GM12878 (cell line): ENCODE results near the gene DYSF. TPM values are rescaled to one million over a fixed set of nuclear protein-coding genes. Genes with fewer than 3 reads are reported as not detected.

Experiments
- ATAC-seq: fragments of 200-7000 bp; cut with Tn5 transposase; 3 replicates; pipeline ENCODE4 v1.9.1; 2020; ENCODE audit warnings: mild to moderate bottlenecking, moderate library complexity
- BruUV-seq: library from RNA; stranded (reverse); fragments of 400-500 nt; replicated peaks from 2 replicates; lab custom pipeline; 2021; lab: Mats Ljungman, UMichigan
- CTCF ChIA-PET: fragments of 300-600 bp; sonication (Branson Sonifier 250); formaldehyde crosslinking; extraction: SDS; loops from one replicate; lab custom pipeline; 2021; ENCODE audit warnings: inconsistent platforms; lab: Yijun Ruan, JAX
- POLR2A ChIA-PET: fragments of 350-600 bp; formaldehyde crosslinking; extraction: SDS; loops from one replicate; lab custom pipeline; 2021; ENCODE audit warnings: inconsistent platforms; lab: Charles Lee
- RAD21 ChIA-PET: fragments of 300-600 bp; sonication (Branson Sonifier 250); formaldehyde crosslinking; loops from one replicate; lab custom pipeline; 2023; ENCODE audit warnings: antibody characterized with exemption; ENCODE audit not compliant: unreplicated experiment; lab: Charles Lee
- SMC1A ChIA-PET: fragments of 300-600 bp; sonication (Branson Sonifier 250); formaldehyde crosslinking; loops from one replicate; lab custom pipeline; 2023; ENCODE audit not compliant: unreplicated experiment, uncharacterized antibody; lab: Charles Lee
- DNase-seq: peaks from one replicate; pipeline ENCODE4 v3.0.0-alpha.2; 2011; ENCODE audit warnings: low read depth, low spot score
- FAIRE-seq: peaks from 3 replicates; lab custom pipeline; 2011; peaks lifted over from hg19 to GRCh38; lab: Jason Lieb, UNC
- H2AFZ ChIP-seq: 2 replicates; pipeline ENCODE4 v1.6.0; 2011; ENCODE audit warnings: low read depth, low read length, control low read depth; ENCODE audit not compliant: control insufficient read depth
- H3K27ac ChIP-seq: 2 replicates; pipeline ENCODE4 v1.5.1; 2011; ENCODE audit warnings: control low read depth; ENCODE audit not compliant: control insufficient read depth, insufficient read depth
- H3K27me3 ChIP-seq, 2 experiments: replicated peaks in 1 of 2; 2 replicates each; pipeline versions ENCODE4 v1.6.0 to v1.6.1; 2011; ENCODE audit warnings: low read length in 1 of 2; ENCODE audit not compliant: control insufficient read depth in 2 of 2, insufficient read depth in 2 of 2
- H3K36me3 ChIP-seq, 2 experiments: 2 replicates each; pipeline ENCODE4 v1.5.1; 2011; ENCODE audit warnings: low read length in 1 of 2; ENCODE audit not compliant: control insufficient read depth in 2 of 2, insufficient read depth in 2 of 2
- H3K4me1 ChIP-seq: 2 replicates; pipeline ENCODE4 v1.6.1; 2011; ENCODE audit warnings: mild to moderate bottlenecking, low read length, moderate library complexity, mixed read lengths; ENCODE audit not compliant: control insufficient read depth, insufficient read depth
- H3K4me2 ChIP-seq: 2 replicates; pipeline ENCODE4 v1.6.0; 2011; ENCODE audit warnings: control low read depth; ENCODE audit not compliant: control insufficient read depth, insufficient read depth
- H3K4me3 ChIP-seq: fragments of 200-600 bp; sonication (generic); 2 replicates; pipeline ENCODE4 v1.5.1; 2016
- H3K79me2 ChIP-seq: 2 replicates; pipeline ENCODE4 v1.6.0; 2011; ENCODE audit warnings: low read length; ENCODE audit not compliant: control insufficient read depth, insufficient read depth
- H3K9ac ChIP-seq: 2 replicates; pipeline ENCODE4 v1.8.0; 2011; ENCODE audit warnings: low read length, control low read depth, mixed read lengths; ENCODE audit not compliant: control insufficient read depth, insufficient read depth
- H3K9me3 ChIP-seq: replicated peaks from 3 replicates; pipeline ENCODE4 v1.5.1; 2011; ENCODE audit warnings: mild to moderate bottlenecking, low read length; ENCODE audit not compliant: control insufficient read depth, insufficient read depth
- H4K20me1 ChIP-seq: 2 replicates; pipeline ENCODE4 v1.6.0; 2011; ENCODE audit not compliant: control insufficient read depth, insufficient read depth
- ASH2L ChIP-seq: fragments of 300-600, 200-600 bp; sonication (generic); IDR thresholded peaks from 2 replicates; pipeline ENCODE4 v1.6.1; 2017; ENCODE audit warnings: low read depth, mild to moderate bottlenecking, borderline replicate concordance
- BACH1 ChIP-seq: fragments of 450-650 bp; IDR thresholded peaks from 2 replicates; pipeline ENCODE4 v1.6.1; 2017; ENCODE audit warnings: mild to moderate bottlenecking, borderline replicate concordance
- CEBPB ChIP-seq, 2 experiments: fragments of 150-350 bp in 1 of 2; IDR thresholded peaks; 2 replicates each; pipeline ENCODE4 v1.6.1; 2012 to 2014; ENCODE audit warnings: low read depth in 2 of 2, low read length in 2 of 2, borderline replicate concordance in 1 of 2, inconsistent platforms in 1 of 2
- CREM ChIP-seq: IDR thresholded peaks from 2 replicates; pipeline ENCODE4 v1.6.1; 2014; ENCODE audit warnings: antibody characterized with exemption, low read depth
- DPF2 ChIP-seq: fragments of 450-650 bp; IDR thresholded peaks from 2 replicates; pipeline ENCODE4 v1.6.1; 2017; ENCODE audit warnings: mild to moderate bottlenecking
- MEF2B ChIP-seq: fragments of 450-650 bp; IDR thresholded peaks from 2 replicates; pipeline ENCODE4 v1.6.1; 2018; ENCODE audit warnings: mild to moderate bottlenecking, moderate library complexity; ENCODE audit not compliant: partially characterized antibody, poor library complexity, severe bottlenecking
- NRF1 ChIP-seq: conservative IDR thresholded peaks from 2 replicates; pipeline ENCODE4 v1.6.1; 2011; ENCODE audit warnings: mild to moderate bottlenecking, low read depth, low read length, improper control_type of control experiment
- RBBP5 ChIP-seq: fragments of 200-600 bp; sonication (generic); conservative IDR thresholded peaks from 2 replicates; pipeline ENCODE4 v1.6.1; 2016
- RFX5 ChIP-seq: IDR thresholded peaks from 2 replicates; pipeline ENCODE4 v1.6.1; 2011; ENCODE audit warnings: low read depth, low read length, improper control_type of control experiment
- SMARCA5 ChIP-seq: fragments of 450-650 bp; IDR thresholded peaks from 2 replicates; pipeline ENCODE4 v1.6.1; 2017; ENCODE audit warnings: mild to moderate bottlenecking
- SP1 ChIP-seq: IDR thresholded peaks from one replicate; pipeline ENCODE4 v1.6.1; 2011; ENCODE audit warnings: low read depth, low read length
- SREBF1 ChIP-seq: IDR thresholded peaks from 2 replicates; pipeline ENCODE4 v1.6.1; 2012; ENCODE audit warnings: mild to moderate bottlenecking, low read length
- SREBF2 ChIP-seq: IDR thresholded peaks from 2 replicates; pipeline ENCODE4 v1.6.1; 2012; ENCODE audit warnings: mild to moderate bottlenecking, low read length
- SUPT20H ChIP-seq: IDR thresholded peaks from 2 replicates; pipeline ENCODE4 v1.6.1; 2011; ENCODE audit warnings: low read depth, mild to moderate bottlenecking, low read length, moderate library complexity, borderline replicate concordance; ENCODE audit not compliant: control insufficient read depth
- TCF7 ChIP-seq: IDR thresholded peaks from 2 replicates; pipeline ENCODE4 v1.6.1; 2014; ENCODE audit warnings: antibody characterized with exemption, borderline replicate concordance
- WRNIP1 ChIP-seq: IDR thresholded peaks from 2 replicates; pipeline ENCODE4 v1.6.1; 2011; ENCODE audit warnings: low read depth, low read length, improper control_type of control experiment, borderline replicate concordance
- WGBS: methylation state at CpG from one replicate; pipeline ENCODE4 v1.1.6; 2016; ENCODE audit warnings: low lambda C conversion rate; ENCODE audit not compliant: insufficient replicate concordance, insufficient coverage; ENCODE audit errors: missing lambda C conversion rate; 5-methylcytosine and 5-hydroxymethylcytosine counted together
- in situ Hi-C: fragments of 300-500 bp; cut with MboI; formaldehyde crosslinking; loops from 9 replicates; pipeline ENCODE4 v1.14.3; 2018; ENCODE audit warnings: mixed read lengths
- intact Hi-C: fragments of 100-400 bp; cut with micrococcal nuclease; formaldehyde crosslinking; loops from one replicate; pipeline ENCODE4 v1.14.2; 2022; ENCODE audit not compliant: unreplicated experiment
- polyA plus RNA-seq, 11 experiments: library from polyadenylated mRNA; depleted of rRNA in 4 of 11; unstranded in 6 of 11; stranded (reverse) in 5 of 11; fragments of >200 nt; fragmentation: Nextera tagmentation in 4 of 11; fragmentation: Illumina TruSeq in 1 of 11; extraction: Ambion mirVana in 4 of 11; extraction: Trizol in 1 of 11; gene quantifications; 1 replicate in 1 of 11; 2 replicates in 10 of 11; pipeline versions ENCODE4 v1.2.1 to v1.2.3, GENCODE V29; 2011 to 2016; ENCODE audit warnings: inconsistent platforms in 2 of 11, missing spikeins in 2 of 11, low read depth in 1 of 11
- total RNA-seq, 4 experiments: library from RNA; depleted of rRNA in 3 of 4; stranded (reverse); fragments of >200 nt in 3 of 4; fragmentation: Illumina TruSeq in 1 of 4; extraction: Trizol in 1 of 4; gene quantifications; 2 replicates each; pipeline versions ENCODE4 v1.2.1 to v1.2.3, GENCODE V29; 2013 to 2021
- TF ChIP-seq, protein P1 (sequence below): IDR thresholded peaks from 2 replicates; pipeline ENCODE4 v1.6.1; 2012; ENCODE audit warnings: low read length, inconsistent platforms
- TF ChIP-seq, protein P2 (sequence below): IDR thresholded peaks from 2 replicates; pipeline ENCODE4 v1.6.1; 2011; ENCODE audit warnings: low read depth, mild to moderate bottlenecking, low read length, moderate library complexity, borderline replicate concordance; ENCODE audit errors: extremely low read depth

Gene DYSF
- total and polyA plus RNA-seq, 10 of the 15 experiments (the other 5 are each of a cell fraction or from before 2014, with no cell fraction given): under 0.01 to 0.15 (median 0.03) TPM; not detected in 7

DNA sequence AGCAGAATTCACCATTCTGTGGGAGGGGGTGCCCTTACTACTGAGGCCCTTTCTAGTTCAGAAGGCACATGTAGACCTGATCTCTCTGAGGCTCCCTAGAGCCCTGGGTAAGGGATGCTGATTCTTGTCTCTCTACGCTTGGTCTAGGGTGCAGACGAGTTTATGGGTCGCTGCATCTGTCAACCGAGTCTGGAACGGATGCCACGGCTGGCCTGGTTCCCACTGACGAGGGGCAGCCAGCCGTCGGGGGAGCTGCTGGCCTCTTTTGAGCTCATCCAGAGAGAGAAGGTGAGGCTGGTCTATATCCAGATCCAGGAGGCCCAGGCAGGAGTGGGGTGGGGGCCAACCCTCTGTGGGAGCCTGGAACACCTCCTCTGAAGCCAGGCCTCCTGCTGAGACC, 147.2 kb downstream of the DYSF start (continued):
- TF ChIP-seq, protein P1, sequence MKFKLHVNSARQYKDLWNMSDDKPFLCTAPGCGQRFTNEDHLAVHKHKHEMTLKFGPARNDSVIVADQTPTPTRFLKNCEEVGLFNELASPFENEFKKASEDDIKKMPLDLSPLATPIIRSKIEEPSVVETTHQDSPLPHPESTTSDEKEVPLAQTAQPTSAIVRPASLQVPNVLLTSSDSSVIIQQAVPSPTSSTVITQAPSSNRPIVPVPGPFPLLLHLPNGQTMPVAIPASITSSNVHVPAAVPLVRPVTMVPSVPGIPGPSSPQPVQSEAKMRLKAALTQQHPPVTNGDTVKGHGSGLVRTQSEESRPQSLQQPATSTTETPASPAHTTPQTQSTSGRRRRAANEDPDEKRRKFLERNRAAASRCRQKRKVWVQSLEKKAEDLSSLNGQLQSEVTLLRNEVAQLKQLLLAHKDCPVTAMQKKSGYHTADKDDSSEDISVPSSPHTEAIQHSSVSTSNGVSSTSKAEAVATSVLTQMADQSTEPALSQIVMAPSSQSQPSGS: no peak
- no peak for TF ChIP-seq SMARCA5
- TF ChIP-seq WRNIP1: no peak

DNA sequence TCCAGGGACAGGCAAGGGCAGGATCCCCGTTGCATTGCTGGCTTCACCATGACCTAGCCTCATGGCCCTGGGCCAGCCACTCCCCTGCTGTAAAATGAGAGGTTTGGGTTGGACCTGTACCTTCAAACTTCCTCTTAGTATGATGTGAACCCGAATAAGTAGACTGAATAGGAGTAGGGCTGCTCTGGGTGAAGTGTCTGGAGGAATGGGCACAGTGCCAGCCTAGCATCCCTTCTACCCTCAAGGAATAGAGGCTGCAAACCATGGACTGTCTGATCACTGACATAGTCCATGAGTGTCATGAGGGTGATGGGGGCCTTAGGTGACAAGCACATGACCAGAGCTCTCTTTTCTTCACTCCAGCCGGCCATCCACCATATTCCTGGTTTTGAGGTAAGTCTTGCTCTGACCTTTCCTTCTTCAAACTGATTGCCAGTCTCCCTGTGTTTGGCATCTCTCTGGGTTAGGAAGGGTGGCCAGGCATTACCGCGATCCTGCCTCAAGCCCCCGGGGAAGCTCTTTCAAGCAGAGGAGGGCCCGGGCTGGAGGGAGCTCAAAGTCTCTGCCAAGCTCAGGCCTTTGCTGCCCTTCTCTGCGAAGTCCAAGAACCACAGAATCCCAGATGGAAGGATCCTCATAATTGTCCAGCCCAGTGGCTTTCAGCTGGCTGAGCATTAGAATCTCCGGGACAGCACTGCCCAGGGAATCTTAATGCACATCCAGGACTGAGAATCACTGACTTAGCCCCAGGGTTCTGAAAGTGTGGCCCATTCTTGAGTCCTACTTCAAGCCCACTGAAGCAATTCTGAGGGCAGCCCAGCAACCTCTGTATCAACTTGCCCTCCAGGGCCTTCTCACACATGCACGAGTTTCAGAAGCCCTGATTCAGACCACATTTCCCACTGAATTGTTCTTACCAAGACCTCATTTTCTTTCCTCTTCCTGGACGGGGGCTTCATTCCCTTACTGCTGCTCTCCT, 148.1 kb downstream of the DYSF start:
- no peak overlapping the region for H3K9ac ChIP-seq
- H3K4me2 ChIP-seq: no peak overlapping the region
- no peaks in the 10 kb centered on the region for H3K9me3 ChIP-seq
- H3K27me3 ChIP-seq: peaks cover 0 to 2% of the 10 kb centered on the region in 2 experiments; a peak in 2 of 4 replicates
- BruUV-seq: no TSS peak
- ChIA-PET SMC1A (no interaction called here), POLR2A (no interaction called here), CTCF (interaction anchor here (1.1 kb wide), 1 partner anchor 298 kb away, joined by 3 read pairs; no protein-coding TSS in a partner anchor), RAD21 (no interaction called here)
- no peaks in the 10 kb centered on the region; the same call in 1 of the 2 replicates for H4K20me1 ChIP-seq
- H3K36me3 ChIP-seq: no peaks in the 10 kb centered on the region
- H3K4me3 ChIP-seq: no peak overlapping the region
- 20% methylated on average over 11 of the region's 11 CpGs for WGBS
- in situ Hi-C loops (no loop called here), intact Hi-C loops (no loop called here)
- H3K4me1 ChIP-seq: peaks cover 4% of the 10 kb centered on the region
- H2AFZ ChIP-seq: no peak overlapping the region
- H3K27ac ChIP-seq: no peak overlapping the region
- DNase-seq (no peak), ATAC-seq (no peak), FAIRE-seq (no peak)
- H3K79me2 ChIP-seq: no peaks in the 10 kb centered on the region
- TF ChIP-seq NRF1: no peak
- TF ChIP-seq MEF2B: no peak
- TF ChIP-seq, protein P2, sequence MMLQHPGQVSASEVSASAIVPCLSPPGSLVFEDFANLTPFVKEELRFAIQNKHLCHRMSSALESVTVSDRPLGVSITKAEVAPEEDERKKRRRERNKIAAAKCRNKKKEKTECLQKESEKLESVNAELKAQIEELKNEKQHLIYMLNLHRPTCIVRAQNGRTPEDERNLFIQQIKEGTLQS: no peak
- no peak for TF ChIP-seq TCF7
- no peak for TF ChIP-seq ASH2L
- no peak for TF ChIP-seq CEBPB (IDR thresholded peaks at IDR 0.05; ENCODE audit: borderline replicate concordance in 1 of 2, low read depth in 2 of 2, low read length in 2 of 2)
- no peak for TF ChIP-seq BACH1
- no peak for TF ChIP-seq SREBF2
- TF ChIP-seq CREM: no peak
- TF ChIP-seq RBBP5: no peak
- no peak for TF ChIP-seq DPF2
- no peak for TF ChIP-seq SREBF1
- TF ChIP-seq RFX5: no peak
- no peak for TF ChIP-seq SUPT20H
- TF ChIP-seq SP1: no peak
